ENCODE data around the gene CYSTM1.

DNA sequence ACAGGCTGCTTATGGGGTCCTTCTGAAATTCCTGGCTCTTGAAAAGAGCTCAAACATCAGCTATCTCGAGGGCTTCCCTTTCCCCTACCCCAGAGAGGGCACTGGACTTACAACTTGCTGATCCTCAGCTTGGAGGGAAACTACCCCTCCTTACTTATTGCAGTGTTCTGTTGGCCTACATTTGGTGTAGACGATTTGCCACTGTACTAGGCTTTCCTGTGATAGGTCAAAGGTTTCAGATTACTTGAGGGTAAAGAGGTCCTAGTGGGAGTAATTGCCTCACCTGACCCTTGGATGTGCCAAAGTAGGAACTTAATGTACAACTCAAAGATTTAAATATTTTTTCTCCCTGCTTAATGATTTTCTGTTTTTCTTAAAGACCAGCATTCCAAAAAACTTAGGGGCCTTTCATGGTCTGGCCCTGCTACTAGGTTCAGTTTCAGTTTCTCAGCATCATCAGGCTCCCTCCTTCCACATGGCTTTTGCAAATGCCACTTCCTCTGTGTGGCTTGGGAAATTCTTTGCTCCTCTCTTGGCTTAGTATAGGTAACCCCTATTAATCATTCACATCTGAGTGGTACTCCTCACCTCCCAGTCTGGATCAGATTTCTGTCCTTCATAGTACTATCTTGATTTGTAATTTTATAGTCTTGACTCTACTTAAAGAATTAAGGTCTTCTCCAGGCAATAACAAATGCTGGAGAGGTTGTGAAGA, 32.4 kb downstream of the CYSTM1 start:
- TF ChIP-seq EZH2 (IDR thresholded peaks at IDR 0.05; ENCODE audit: borderline replicate concordance, insufficient read depth, low read length, poor library complexity, severe bottlenecking), result no peak
- no peak for TF ChIP-seq EP300 (conservative IDR thresholded peaks at IDR 0.05; ENCODE audit: poor library complexity, severe bottlenecking)

Data from neural cell (in vitro differentiated cells).